ENCODE data around the gene KRTAP9-4.
"Not testable (repeated sequence)": the region's sequence is repeated elsewhere in the genome, so short reads cannot be mapped to it uniquely, and the experiment has no call there.

KRTAP9-4 gene

DNA sequence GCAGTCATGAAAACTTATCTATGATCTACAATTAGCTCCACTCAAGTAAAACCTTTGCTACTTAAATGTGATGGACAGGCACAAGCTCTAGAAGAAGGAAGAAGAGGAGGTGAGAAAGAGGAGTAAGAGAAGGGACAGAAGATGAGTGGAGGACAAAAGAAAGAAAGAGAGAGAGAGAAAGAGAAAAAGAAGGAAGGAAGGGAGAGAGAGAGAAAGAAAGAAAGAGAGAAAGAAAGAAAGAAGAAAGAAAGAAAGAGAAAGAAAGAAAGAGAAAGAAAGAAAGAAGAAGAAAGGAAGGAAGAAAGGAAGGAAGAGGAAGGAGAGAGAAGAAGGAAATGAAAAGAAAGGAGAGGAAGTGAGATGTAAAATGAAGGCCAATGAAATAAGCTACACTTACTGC lies 19.4 kb upstream of the KRTAP9-4 start:
- no peak for DNase-seq (ENCODE audit: extremely low read depth, low read depth)
- H3K4me3 ChIP-seq (replicated peaks; ENCODE audit: low read depth, low read length) = no peak overlapping the region
- no peak for TF ChIP-seq CTCF (IDR thresholded peaks at IDR 0.05; ENCODE audit: low read depth, low read length, missing control alignments)

DNA sequence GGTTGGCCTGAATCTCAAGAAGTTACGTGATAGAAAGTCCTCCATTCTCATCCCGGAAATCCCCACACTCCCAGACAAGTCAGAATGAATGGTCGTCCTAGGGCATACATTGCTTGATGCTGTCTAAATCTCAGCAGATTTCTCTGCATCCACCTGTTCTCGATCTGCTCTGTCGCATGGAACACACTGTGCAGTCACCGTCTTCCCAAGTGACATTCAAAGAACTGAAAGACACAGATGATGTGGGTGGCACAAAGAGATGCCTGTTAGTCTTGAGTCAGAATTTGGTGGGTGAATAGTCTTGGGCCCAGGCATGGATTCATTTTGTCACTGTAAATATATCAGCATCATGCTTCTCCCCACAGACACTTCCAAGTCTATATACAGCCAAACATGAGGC lies 17.8 kb upstream of the KRTAP9-4 start:
- TF ChIP-seq CTCF (IDR thresholded peaks at IDR 0.05; ENCODE audit: low read depth, low read length, missing control alignments) = no peak
- no peak overlapping the region for H3K4me3 ChIP-seq (replicated peaks; ENCODE audit: low read depth, low read length)
- DNase-seq (ENCODE audit: extremely low read depth, low read depth) = no peak

GRCh38 chr17:41232399-41233105 lies 16.9 kb upstream of the KRTAP9-4 start, which contains the start of gene KRTAP9-3:
Gene KRTAP9-3 (plus strand): TSS chr17:41232449. CDS start chr17:41232502, 53 bp downstream.
- H3K4me3 ChIP-seq (replicated peaks; ENCODE audit: low read depth, low read length); DNase-seq (ENCODE audit: extremely low read depth, low read depth): not testable (repeated sequence)

DNA sequence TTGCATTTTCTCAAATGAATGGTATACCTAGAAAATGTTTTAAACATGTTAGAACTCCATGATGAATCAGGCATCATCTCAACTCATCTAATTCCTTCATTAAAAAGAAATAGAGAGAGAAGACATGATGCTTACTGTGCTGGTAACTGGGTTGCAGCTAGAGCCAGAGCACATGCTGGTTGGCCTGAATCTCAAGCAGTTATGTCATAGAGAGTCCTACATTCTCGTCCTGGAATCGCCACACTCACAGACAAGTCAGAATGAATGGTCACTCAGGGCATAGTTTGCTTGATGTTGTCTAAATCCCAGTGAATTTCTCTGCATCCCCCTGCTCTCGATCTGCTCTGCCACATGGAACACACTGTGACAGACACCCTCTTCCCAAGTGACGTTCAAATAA lies 12.4 kb upstream of the KRTAP9-4 start:
- DNase-seq (ENCODE audit: extremely low read depth, low read depth); H3K4me3 ChIP-seq (replicated peaks; ENCODE audit: low read depth, low read length): not testable (repeated sequence)

GRCh38 chr17:41237949-41238437 lies 11.5 kb upstream of the KRTAP9-4 start, which contains the start of gene KRTAP9-8:
Gene KRTAP9-8 (plus strand): TSS chr17:41237999. CDS start chr17:41238052, 53 bp downstream.
- not testable (repeated sequence) for DNase-seq (ENCODE audit: extremely low read depth, low read depth); H3K4me3 ChIP-seq (replicated peaks; ENCODE audit: low read depth, low read length)

- DNase-seq (ENCODE audit: extremely low read depth, low read depth); H3K4me3 ChIP-seq (replicated peaks; ENCODE audit: low read depth, low read length): not testable (repeated sequence)
Measured at GRCh38 chr17:41246995-41247787, 2.3 kb upstream of the KRTAP9-4 start.

DNA sequence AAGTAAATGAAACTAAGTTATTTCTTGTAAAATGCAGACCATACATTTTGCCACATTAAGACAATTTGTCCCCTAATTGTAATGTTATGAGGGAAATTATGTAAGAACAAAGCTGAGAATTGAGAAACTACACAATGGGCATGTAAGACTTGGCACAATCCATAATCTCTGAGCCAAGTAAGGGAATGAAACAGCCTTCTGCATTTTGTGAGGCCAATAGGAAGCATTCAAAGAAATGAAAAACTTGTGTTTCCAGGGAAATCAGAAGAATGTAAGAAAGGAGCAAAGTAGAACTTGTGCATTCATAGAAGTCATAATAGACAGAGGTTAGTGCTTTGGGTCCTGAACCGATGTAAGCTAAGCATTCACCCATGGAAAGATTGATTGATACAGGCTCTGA lies 1.8 kb downstream of the KRTAP9-4 start:
- no peak for TF ChIP-seq CTCF (IDR thresholded peaks at IDR 0.05; ENCODE audit: low read depth, low read length, missing control alignments)
- no peak overlapping the region for H3K4me3 ChIP-seq (replicated peaks; ENCODE audit: low read depth, low read length)
- no peak for DNase-seq (ENCODE audit: extremely low read depth, low read depth)

DNA sequence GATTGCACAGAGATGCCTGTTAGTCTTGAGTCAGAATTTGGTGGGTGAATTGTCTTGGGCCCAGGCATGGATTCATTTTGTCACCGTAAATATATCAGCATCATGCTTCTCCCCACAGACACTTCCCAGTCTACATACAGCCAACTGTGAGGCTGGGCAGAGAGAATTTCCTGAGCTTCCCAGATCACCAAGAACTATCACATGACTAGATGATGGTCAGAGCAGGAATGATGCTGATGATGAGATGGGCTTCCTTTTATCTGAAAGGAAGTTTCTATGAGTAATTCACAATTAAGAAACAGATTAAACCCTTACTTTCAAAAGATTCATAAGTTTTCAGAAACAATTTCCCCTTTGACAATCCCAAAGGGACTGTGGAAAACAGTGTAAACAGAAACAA lies 5.4 kb downstream of the KRTAP9-4 start:
- TF ChIP-seq CTCF (IDR thresholded peaks at IDR 0.05; ENCODE audit: low read depth, low read length, missing control alignments) = no peak
- no peak overlapping the region for H3K4me3 ChIP-seq (replicated peaks; ENCODE audit: low read depth, low read length)
- DNase-seq (ENCODE audit: extremely low read depth, low read depth) = no peak

DNA sequence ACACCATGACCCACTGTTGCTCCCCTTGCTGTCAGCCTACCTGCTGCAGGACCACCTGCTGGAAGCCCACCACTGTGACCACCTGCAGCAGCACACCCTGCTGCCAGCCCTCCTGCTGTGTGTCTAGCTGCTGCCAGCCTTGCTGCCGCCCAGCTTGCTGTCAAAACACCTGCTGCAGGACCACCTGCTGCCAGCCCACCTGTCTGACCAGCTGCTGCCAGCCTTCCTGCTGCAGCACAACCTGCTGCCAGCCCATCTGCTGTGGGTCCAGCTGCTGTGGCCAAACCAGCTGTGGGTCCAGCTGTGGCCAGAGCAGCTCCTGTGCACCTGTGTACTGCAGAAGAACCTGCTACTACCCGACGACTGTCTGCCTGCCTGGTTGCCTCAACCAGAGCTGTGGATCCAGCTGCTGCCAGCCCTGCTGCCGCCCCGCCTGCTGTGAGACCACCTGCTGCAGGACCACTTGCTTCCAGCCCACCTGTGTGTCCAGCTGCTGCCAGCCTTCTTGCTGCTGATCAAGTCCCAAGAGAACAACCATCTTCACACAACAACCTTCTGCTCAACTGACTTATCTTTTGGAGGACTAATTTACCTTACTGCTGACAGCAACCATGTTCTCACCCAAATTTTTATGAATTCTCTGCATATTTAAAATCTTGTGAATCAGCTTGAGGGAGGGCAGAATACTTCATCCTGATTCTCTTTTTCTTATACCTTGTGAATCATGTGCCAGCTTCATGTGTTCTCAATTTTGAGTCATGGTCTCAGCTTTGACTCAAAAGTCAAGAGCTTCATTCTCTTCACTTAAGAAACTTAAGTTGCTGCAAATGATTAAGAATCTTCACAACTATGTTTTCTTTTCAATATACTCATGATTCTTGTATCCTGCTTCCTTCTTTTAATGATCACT lies 6.1 kb downstream of the KRTAP9-4 start, which contains the start of gene KRTAP9-9:
Gene KRTAP9-9, plus strand, starts transcription at position 4 of the 910 bp plus-strand sequence.
- not testable (repeated sequence) for DNase-seq (ENCODE audit: extremely low read depth, low read depth); H3K4me3 ChIP-seq (replicated peaks; ENCODE audit: low read depth, low read length)
